Stimulated activated CD4-positive, alpha-beta T cell treated with anti-CD3 and anti-CD28 coated beads, Interleukin-1b, Interleukin-23, amount 100 ng/mL, for 48 hours (primary cell): Measurements from ENCODE around the gene ZBTB2.
"Not testable (repeated sequence)": the region's sequence is repeated elsewhere in the genome, so short reads cannot be mapped to it uniquely, and the experiment has no call there.

Experiments
- DNase-seq: peaks from one replicate; pipeline ENCODE4 v3.0.0-alpha.2; 2020

ZBTB2 gene

GRCh38 chr6:151365233-151365632 lies 26.1 kb downstream of the ZBTB2 start:
- DNase-seq: no peak

GRCh38 chr6:151359486-151359885 lies 31.9 kb downstream of the ZBTB2 start:
- no peak for DNase-seq

GRCh38 chr6:151358475-151358874 lies 32.9 kb downstream of the ZBTB2 start:
- no peak for DNase-seq

- DNase-seq: no peak
Observed at GRCh38 chr6:151357758-151358436, 33.5 kb downstream of the ZBTB2 start.

- not testable (repeated sequence) for DNase-seq
Observed at GRCh38 chr6:151356983-151357382, 34.4 kb downstream of the ZBTB2 start.

GRCh38 chr6:151353795-151354194 lies 37.6 kb downstream of the ZBTB2 start:
- DNase-seq: no peak

- DNase-seq: no peak
Observed at GRCh38 chr6:151352410-151353396, 38.7 kb downstream of the ZBTB2 start.

- DNase-seq: no peak
Observed at GRCh38 chr6:151351731-151352130, 39.6 kb downstream of the ZBTB2 start.

GRCh38 chr6:151351146-151351700 lies 40.1 kb downstream of the ZBTB2 start:
- DNase-seq: no peak

GRCh38 chr6:151350442-151351145 lies 40.8 kb downstream of the ZBTB2 start:
- no peak for DNase-seq

- DNase-seq: no peak
Observed at GRCh38 chr6:151349651-151350270, 41.6 kb downstream of the ZBTB2 start.

GRCh38 chr6:151342750-151343149 lies 48.6 kb downstream of the ZBTB2 start:
- not testable (repeated sequence) for DNase-seq

- no peak for DNase-seq
Observed at GRCh38 chr6:151341476-151342195, 49.7 kb downstream of the ZBTB2 start.

GRCh38 chr6:151340219-151340978 lies 51.0 kb downstream of the ZBTB2 start:
- DNase-seq: no peak

GRCh38 chr6:151339369-151339768 lies 52.0 kb downstream of the ZBTB2 start:
- DNase-seq: no peak

- no peak for DNase-seq
Observed at GRCh38 chr6:151338651-151339200, 52.6 kb downstream of the ZBTB2 start.

GRCh38 chr6:151335930-151336329 lies 55.4 kb downstream of the ZBTB2 start:
- no peak for DNase-seq

GRCh38 chr6:151330130-151330696 lies 61.1 kb downstream of the ZBTB2 start:
- DNase-seq: no peak

GRCh38 chr6:151327101-151327500 lies 64.3 kb downstream of the ZBTB2 start:
- DNase-seq: no peak

GRCh38 chr6:151326116-151326825 lies 65.1 kb downstream of the ZBTB2 start:
- no peak for DNase-seq
